ENCODE measurements around the gene CLCNKA.
A peak's percentile ranks its signal among the peaks of the same experiment; 100 is the strongest.

CLCNKA gene

GRCh38 chr1:16076031-16076864 is 54.4 kb downstream of the CLCNKA start:
- TF ChIP-seq, protein P1, sequence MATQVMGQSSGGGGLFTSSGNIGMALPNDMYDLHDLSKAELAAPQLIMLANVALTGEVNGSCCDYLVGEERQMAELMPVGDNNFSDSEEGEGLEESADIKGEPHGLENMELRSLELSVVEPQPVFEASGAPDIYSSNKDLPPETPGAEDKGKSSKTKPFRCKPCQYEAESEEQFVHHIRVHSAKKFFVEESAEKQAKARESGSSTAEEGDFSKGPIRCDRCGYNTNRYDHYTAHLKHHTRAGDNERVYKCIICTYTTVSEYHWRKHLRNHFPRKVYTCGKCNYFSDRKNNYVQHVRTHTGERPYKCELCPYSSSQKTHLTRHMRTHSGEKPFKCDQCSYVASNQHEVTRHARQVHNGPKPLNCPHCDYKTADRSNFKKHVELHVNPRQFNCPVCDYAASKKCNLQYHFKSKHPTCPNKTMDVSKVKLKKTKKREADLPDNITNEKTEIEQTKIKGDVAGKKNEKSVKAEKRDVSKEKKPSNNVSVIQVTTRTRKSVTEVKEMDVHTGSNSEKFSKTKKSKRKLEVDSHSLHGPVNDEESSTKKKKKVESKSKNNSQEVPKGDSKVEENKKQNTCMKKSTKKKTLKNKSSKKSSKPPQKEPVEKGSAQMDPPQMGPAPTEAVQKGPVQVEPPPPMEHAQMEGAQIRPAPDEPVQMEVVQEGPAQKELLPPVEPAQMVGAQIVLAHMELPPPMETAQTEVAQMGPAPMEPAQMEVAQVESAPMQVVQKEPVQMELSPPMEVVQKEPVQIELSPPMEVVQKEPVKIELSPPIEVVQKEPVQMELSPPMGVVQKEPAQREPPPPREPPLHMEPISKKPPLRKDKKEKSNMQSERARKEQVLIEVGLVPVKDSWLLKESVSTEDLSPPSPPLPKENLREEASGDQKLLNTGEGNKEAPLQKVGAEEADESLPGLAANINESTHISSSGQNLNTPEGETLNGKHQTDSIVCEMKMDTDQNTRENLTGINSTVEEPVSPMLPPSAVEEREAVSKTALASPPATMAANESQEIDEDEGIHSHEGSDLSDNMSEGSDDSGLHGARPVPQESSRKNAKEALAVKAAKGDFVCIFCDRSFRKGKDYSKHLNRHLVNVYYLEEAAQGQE (IDR thresholded peaks at IDR 0.05; ENCODE audit: low read depth): no peak
- no peak for TF ChIP-seq FOXM1 (IDR thresholded peaks at IDR 0.05; ENCODE audit: borderline replicate concordance, low read depth)
- no peak for TF ChIP-seq MAX (IDR thresholded peaks at IDR 0.05)
- no peak for TF ChIP-seq CEBPB (IDR thresholded peaks at IDR 0.05)
- TF ChIP-seq EGR1 (IDR thresholded peaks at IDR 0.05): no peak
- no peak for TF ChIP-seq NFIC (IDR thresholded peaks at IDR 0.05)
- TF ChIP-seq, protein P2, sequence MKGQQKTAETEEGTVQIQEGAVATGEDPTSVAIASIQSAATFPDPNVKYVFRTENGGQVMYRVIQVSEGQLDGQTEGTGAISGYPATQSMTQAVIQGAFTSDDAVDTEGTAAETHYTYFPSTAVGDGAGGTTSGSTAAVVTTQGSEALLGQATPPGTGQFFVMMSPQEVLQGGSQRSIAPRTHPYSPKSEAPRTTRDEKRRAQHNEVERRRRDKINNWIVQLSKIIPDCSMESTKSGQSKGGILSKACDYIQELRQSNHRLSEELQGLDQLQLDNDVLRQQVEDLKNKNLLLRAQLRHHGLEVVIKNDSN (IDR thresholded peaks at IDR 0.05): no peak
- no peak for TF ChIP-seq EP300 (IDR thresholded peaks at IDR 0.05; ENCODE audit: borderline replicate concordance)
- TF ChIP-seq TCF12 (IDR thresholded peaks at IDR 0.05; ENCODE audit: low read depth): no peak
- TF ChIP-seq YY1 (IDR thresholded peaks at IDR 0.05; ENCODE audit: low read depth): no peak
- no peak for TF ChIP-seq TAF1 (IDR thresholded peaks at IDR 0.05; ENCODE audit: low read depth)

GRCh38 chr1:16076865-16077238 is 55.0 kb downstream of the CLCNKA start:
- TF ChIP-seq TEAD4 (IDR thresholded peaks at IDR 0.05) (no peak), MAX (IDR thresholded peaks at IDR 0.05) (peak; percentile 26; the same call in 1 of the 2 replicates)

DNA sequence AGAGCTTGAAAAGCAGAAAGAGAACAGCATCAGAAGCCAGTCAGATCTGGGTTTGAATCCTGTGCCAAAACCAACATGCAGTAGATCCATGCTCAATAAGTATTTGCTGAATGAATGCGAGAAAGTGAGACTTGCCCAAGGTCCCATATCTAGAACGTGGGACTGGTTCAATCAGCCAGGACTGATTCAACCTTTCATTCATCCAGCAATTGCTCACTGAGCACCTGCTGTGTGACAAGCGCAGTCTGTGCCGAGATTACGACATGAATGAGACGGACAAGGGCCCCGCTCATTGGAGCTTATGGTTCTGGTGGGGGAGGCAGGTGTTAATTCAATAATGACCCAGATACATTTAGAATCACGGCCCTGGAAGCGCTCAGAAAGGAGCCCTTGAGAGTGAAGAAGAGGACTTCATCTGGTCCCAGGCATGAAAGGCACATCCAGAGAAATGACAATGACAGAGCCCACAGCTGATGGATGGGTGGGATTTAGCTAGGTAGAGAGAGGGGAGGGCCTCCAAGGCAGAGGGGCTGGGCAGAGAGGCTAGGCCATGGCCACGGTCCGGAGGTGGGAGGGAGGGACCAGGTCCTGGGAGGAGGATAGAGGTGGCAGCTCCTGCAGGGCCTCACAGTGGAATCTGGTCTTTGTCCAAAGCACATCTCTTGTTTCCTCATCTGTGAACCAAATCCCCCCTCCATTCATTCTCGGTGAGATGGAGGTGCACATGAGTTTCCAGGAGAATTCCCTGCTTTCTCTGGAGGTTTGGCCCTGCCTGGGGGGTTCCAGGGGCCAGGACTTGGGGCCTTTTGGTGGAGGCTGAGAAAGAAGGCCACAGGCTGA is 55.8 kb downstream of the CLCNKA start:
- TF ChIP-seq MAX (IDR thresholded peaks at IDR 0.05): no peak
- no peak for TF ChIP-seq EGR1 (IDR thresholded peaks at IDR 0.05)
- TF ChIP-seq TEAD4 (IDR thresholded peaks at IDR 0.05): no peak
- TF ChIP-seq TCF12 (IDR thresholded peaks at IDR 0.05; ENCODE audit: low read depth): no peak
- no peak for TF ChIP-seq RAD21 (IDR thresholded peaks at IDR 0.05; ENCODE audit: low read depth)
- TF ChIP-seq FOXM1 (IDR thresholded peaks at IDR 0.05; ENCODE audit: borderline replicate concordance, low read depth): no peak
- TF ChIP-seq YY1 (IDR thresholded peaks at IDR 0.05; ENCODE audit: low read depth): no peak
- TF ChIP-seq, protein P2 (IDR thresholded peaks at IDR 0.05): no peak
- no peak for TF ChIP-seq ZBTB7A (IDR thresholded peaks at IDR 0.05; ENCODE audit: low read depth)
- TF ChIP-seq, protein P1 (IDR thresholded peaks at IDR 0.05; ENCODE audit: low read depth): no peak
- TF ChIP-seq CREB1 (IDR thresholded peaks at IDR 0.05; ENCODE audit: low read depth): no peak
- no peak for TF ChIP-seq TAF1 (IDR thresholded peaks at IDR 0.05; ENCODE audit: low read depth)
- TF ChIP-seq EP300 (IDR thresholded peaks at IDR 0.05; ENCODE audit: borderline replicate concordance): no peak
- no peak for TF ChIP-seq CEBPB (IDR thresholded peaks at IDR 0.05)

GRCh38 chr1:16078925-16079656 is 57.3 kb downstream of the CLCNKA start:
- TF ChIP-seq EGR1 (IDR thresholded peaks at IDR 0.05): no peak
- 0 out of 2 replicates have a peak, but pooled peaks have one; percentile 11 for TF ChIP-seq ZBTB7A (IDR thresholded peaks at IDR 0.05; ENCODE audit: low read depth)
- TF ChIP-seq YY1 (IDR thresholded peaks at IDR 0.05; ENCODE audit: low read depth): no peak
- TF ChIP-seq NFIC (IDR thresholded peaks at IDR 0.05): no peak
- no peak for TF ChIP-seq TCF12 (IDR thresholded peaks at IDR 0.05; ENCODE audit: low read depth)
- no peak for TF ChIP-seq FOXM1 (IDR thresholded peaks at IDR 0.05; ENCODE audit: borderline replicate concordance, low read depth)
- peak; percentile 98 for TF ChIP-seq RAD21 (IDR thresholded peaks at IDR 0.05; ENCODE audit: low read depth)
- TF ChIP-seq, protein P1 (IDR thresholded peaks at IDR 0.05; ENCODE audit: low read depth): no peak
